Esophagus muscularis mucosa (tissue), 4 donors: ENCODE data around the gene BOLA2B.

Source experiments
- CTCF ChIP-seq, 3 experiments: fragments of 200-600 bp in 2 of 3; fragments of 450-650 bp in 1 of 3; sonication (generic) in 2 of 3; IDR thresholded peaks; one replicate each; pipeline ENCODE4 v1.5.1; 2017 to 2019; ENCODE audit warnings: antibody characterized with exemption in 3 of 3, mild to moderate bottlenecking in 2 of 3, moderate library complexity in 1 of 3
- EP300 ChIP-seq: sonication (generic); formaldehyde crosslinking; IDR thresholded peaks from one replicate; pipeline ENCODE4 v1.6.1; 2017; ENCODE audit warnings: antibody characterized with exemption
- POLR2A ChIP-seq: fragments of 450-650 bp; IDR thresholded peaks from one replicate; pipeline ENCODE4 v1.6.1; 2017; ENCODE audit warnings: antibody characterized with exemption, moderate library complexity, mild to moderate bottlenecking, low read depth
- POLR2AphosphoS5 ChIP-seq, 2 donors: sonication (generic); formaldehyde crosslinking; IDR thresholded peaks; one replicate each; pipeline ENCODE4 v1.6.1; 2017; ENCODE audit warnings: antibody characterized with exemption in 2 of 2

GRCh38 chr16:30151091-30151490, 42.4 kb downstream of the BOLA2B start:
- TF ChIP-seq CTCF (IDR thresholded peaks at IDR 0.05) (no peak), POLR2AphosphoS5 (IDR thresholded peaks at IDR 0.05) (no peak), EP300 (no peak), POLR2A (no peak)
